Stimulated activated CD4-positive, alpha-beta T cell treated with anti-CD3 and anti-CD28 coated beads, Interleukin-1b, Interleukin-23, amount 100 ng/mL, for 48 hours (primary cell): ENCODE data around the gene SPRR4.

Source experiments
- DNase-seq: peaks from one replicate; pipeline ENCODE4 v3.0.0-alpha.2; 2020

The SPRR4 gene

GRCh38 chr1:152970495-152970894 is at the start of gene SPRR4:
Gene SPRR4 (plus strand): TSS chr1:152970648. CDS start chr1:152971891, 1,243 bp downstream.
- DNase-seq = no peak

GRCh38 chr1:152924191-152924590 is 46.3 kb upstream of the SPRR4 start:
- no peak for DNase-seq

GRCh38 chr1:152926091-152926490 is 44.4 kb upstream of the SPRR4 start:
- DNase-seq = no peak

GRCh38 chr1:152928671-152929070 is 41.8 kb upstream of the SPRR4 start:
- no peak for DNase-seq

- no peak for DNase-seq
Measured at GRCh38 chr1:152932170-152932811, 38.2 kb upstream of the SPRR4 start.

- DNase-seq = no peak
Measured at GRCh38 chr1:152933196-152933595, 37.3 kb upstream of the SPRR4 start.

GRCh38 chr1:152940614-152941013 is 29.8 kb upstream of the SPRR4 start:
- DNase-seq = no peak

- no peak for DNase-seq
Measured at GRCh38 chr1:152941037-152941711, 29.3 kb upstream of the SPRR4 start.

- DNase-seq = no peak
Measured at GRCh38 chr1:152942161-152942560, 28.3 kb upstream of the SPRR4 start.

- no peak for DNase-seq
Measured at GRCh38 chr1:152946248-152946647, 24.2 kb upstream of the SPRR4 start.

- no peak for DNase-seq
Measured at GRCh38 chr1:152946651-152947256, 23.7 kb upstream of the SPRR4 start, which contains the start of gene SPRR5. Gene SPRR5 (plus strand): TSS chr1:152947206. CDS start chr1:152948555, 1,349 bp downstream.

GRCh38 chr1:152951711-152952110 is 18.7 kb upstream of the SPRR4 start:
- no peak for DNase-seq

- DNase-seq = no peak
Measured at GRCh38 chr1:152953761-152954160, 16.7 kb upstream of the SPRR4 start.

GRCh38 chr1:152954436-152954835 is 16.0 kb upstream of the SPRR4 start:
- DNase-seq = no peak

GRCh38 chr1:152957561-152957960 is 12.9 kb upstream of the SPRR4 start:
- DNase-seq = no peak

GRCh38 chr1:152959273-152959672 is 11.2 kb upstream of the SPRR4 start:
- no peak for DNase-seq

- DNase-seq = no peak
Measured at GRCh38 chr1:152959801-152960451, 10.5 kb upstream of the SPRR4 start.

- DNase-seq = no peak
Measured at GRCh38 chr1:152960452-152961044, 9.9 kb upstream of the SPRR4 start.

GRCh38 chr1:152961226-152961891 is 9.1 kb upstream of the SPRR4 start:
- DNase-seq = no peak

- no peak for DNase-seq
Measured at GRCh38 chr1:152962876-152963415, 7.5 kb upstream of the SPRR4 start.

GRCh38 chr1:152964536-152964935 is 5.9 kb upstream of the SPRR4 start:
- no peak for DNase-seq

GRCh38 chr1:152965853-152966252 is 4.6 kb upstream of the SPRR4 start:
- no peak for DNase-seq
